Psoas muscle (tissue), 8 donors: ENCODE measurements around the gene BBS9. TPM values are rescaled to one million over a fixed set of nuclear protein-coding genes. Genes with fewer than 3 reads are reported as not detected.

ENCODE experiments used
- ATAC-seq, 4 donors: fragments of 200-7000 bp; cut with Tn5 transposase; one replicate each; pipeline ENCODE4 v1.9.1; 2020; ENCODE audit warnings: moderate library complexity in 3 of 4, mild to moderate bottlenecking in 2 of 4
- DNase-seq, 2 donors: peaks; one replicate each; pipeline ENCODE4 v3.0.0-alpha.2; 2020
- H3K27ac ChIP-seq: fragments of 200-600 bp; one replicate; pipeline ENCODE4 v1.8.0; 2022
- H3K27me3 ChIP-seq, 3 donors: fragments of 200-600 bp in 1 of 3; one replicate each; pipeline versions ENCODE4 v1.6.1 to v1.8.0; 2013 to 2022; ENCODE audit warnings: low read length in 2 of 3, mild to moderate bottlenecking in 2 of 3, moderate library complexity in 1 of 3; ENCODE audit not compliant: insufficient read depth in 3 of 3
- H3K36me3 ChIP-seq, 2 donors: fragments of 200-600 bp in 1 of 2; one replicate each; pipeline versions ENCODE4 v1.6.1 to v1.8.0; 2013 to 2022; ENCODE audit warnings: low read depth in 1 of 2, mild to moderate bottlenecking in 1 of 2, moderate library complexity in 1 of 2; ENCODE audit not compliant: insufficient read depth in 1 of 2
- H3K4me1 ChIP-seq: fragments of 200-600 bp; one replicate; pipeline ENCODE4 v1.8.0; 2022
- H3K4me3 ChIP-seq: fragments of 200-600 bp; one replicate; pipeline ENCODE4 v1.8.0; 2022; ENCODE audit warnings: mild to moderate bottlenecking
- H3K9me3 ChIP-seq: fragments of 200-600 bp; one replicate; pipeline ENCODE4 v1.8.0; 2022
- WGBS, 3 donors: extraction: QIAGEN DNeasy Blood & Tissue Kit; methylation state at CpG; one replicate each; pipeline versions ENCODE4 v1.1.6 to v1.1.7; 2013; 5-methylcytosine and 5-hydroxymethylcytosine counted together
- intact Hi-C, 2 donors: fragments of 100-400 bp; cut with DNase I; formaldehyde crosslinking; loops; one replicate each; pipeline versions ENCODE4 v1.11.0 to v1.14.2; 2022
- polyA plus RNA-seq, 3 donors: library from polyadenylated mRNA; stranded (reverse); fragments of 200-250 nt; gene quantifications; one replicate each; pipeline ENCODE4 v1.2.3, GENCODE V29; 2013
- total RNA-seq, 4 donors: library from RNA; stranded (reverse); fragmentation: NEBNext Ultra II Directional in 2 of 4; extraction: Animal tissue kit (Norgen Biotek cat#: 25700) in 2 of 4; gene quantifications; one replicate each; pipeline versions ENCODE4 v1.2.1 to v1.2.4, GENCODE V29; 2021 to 2023
- TF ChIP-seq, protein P1 (sequence below): fragments of 200-600 bp; IDR thresholded peaks from one replicate; pipeline ENCODE4 v1.8.0; 2022; ENCODE audit warnings: antibody characterized with exemption
- donor health status: healthy with polysubstance abuse.
- donor health status: DM: no; HTN: no; CAD: no; lungs with moderate emphysema.
- donor health status: Bipolar disorder and iron deficiency.
- donor health status: healthy.
- donor health status: DM: yes; HTN: yes; CAD: no.
- donor health status: DM: no; HTN: no; CAD: no.
- donor health status: DM: no; HTN: no; CAD: no.
- donor health status: DM: yes; HTN: yes; CAD: no.

The BBS9 gene
- total and polyA plus RNA-seq, 7 donors = 2.7 to 7.3 (median 4.1) TPM

DNA sequence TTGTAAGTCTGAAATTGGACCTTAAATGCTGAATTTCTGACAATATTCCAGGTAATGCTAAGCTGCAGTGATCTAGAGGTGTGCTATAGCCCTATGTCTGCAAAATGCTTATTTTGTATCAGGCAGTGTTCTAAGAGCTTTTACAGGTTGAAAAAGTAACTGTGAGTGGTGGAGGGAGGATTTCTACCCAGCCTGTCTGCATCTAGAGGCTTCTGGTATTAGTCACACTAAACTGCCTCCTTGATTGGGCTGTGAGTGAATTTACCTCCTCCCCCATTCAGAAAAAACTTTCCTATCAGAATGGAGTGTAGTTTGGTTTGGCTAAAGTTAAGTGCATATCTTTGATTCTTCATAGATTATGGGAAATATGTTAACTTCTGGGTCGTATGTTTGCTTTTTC lies 56.8 kb downstream of the BBS9 start:
- intact Hi-C loops = loop anchor here (10.0 kb wide), 1 partner anchor 749 kb away; no protein-coding TSS in a partner anchor
- no peaks in the 10 kb centered on the region for H3K36me3 ChIP-seq
- TF ChIP-seq, protein P1, sequence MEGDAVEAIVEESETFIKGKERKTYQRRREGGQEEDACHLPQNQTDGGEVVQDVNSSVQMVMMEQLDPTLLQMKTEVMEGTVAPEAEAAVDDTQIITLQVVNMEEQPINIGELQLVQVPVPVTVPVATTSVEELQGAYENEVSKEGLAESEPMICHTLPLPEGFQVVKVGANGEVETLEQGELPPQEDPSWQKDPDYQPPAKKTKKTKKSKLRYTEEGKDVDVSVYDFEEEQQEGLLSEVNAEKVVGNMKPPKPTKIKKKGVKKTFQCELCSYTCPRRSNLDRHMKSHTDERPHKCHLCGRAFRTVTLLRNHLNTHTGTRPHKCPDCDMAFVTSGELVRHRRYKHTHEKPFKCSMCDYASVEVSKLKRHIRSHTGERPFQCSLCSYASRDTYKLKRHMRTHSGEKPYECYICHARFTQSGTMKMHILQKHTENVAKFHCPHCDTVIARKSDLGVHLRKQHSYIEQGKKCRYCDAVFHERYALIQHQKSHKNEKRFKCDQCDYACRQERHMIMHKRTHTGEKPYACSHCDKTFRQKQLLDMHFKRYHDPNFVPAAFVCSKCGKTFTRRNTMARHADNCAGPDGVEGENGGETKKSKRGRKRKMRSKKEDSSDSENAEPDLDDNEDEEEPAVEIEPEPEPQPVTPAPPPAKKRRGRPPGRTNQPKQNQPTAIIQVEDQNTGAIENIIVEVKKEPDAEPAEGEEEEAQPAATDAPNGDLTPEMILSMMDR = no peak
- no peak overlapping the region for H3K4me3 ChIP-seq
- H3K4me1 ChIP-seq = no peaks in the 10 kb centered on the region
- DNase-seq (no peak), ATAC-seq (no peak)
- no peaks in the 10 kb centered on the region for H3K27me3 ChIP-seq
- WGBS, 3 donors = 66 to 79% (median 75%) methylated on average over 1 of the region's 1 CpG
- no peaks in the 10 kb centered on the region for H3K9me3 ChIP-seq
- H3K27ac ChIP-seq = no peak overlapping the region

DNA sequence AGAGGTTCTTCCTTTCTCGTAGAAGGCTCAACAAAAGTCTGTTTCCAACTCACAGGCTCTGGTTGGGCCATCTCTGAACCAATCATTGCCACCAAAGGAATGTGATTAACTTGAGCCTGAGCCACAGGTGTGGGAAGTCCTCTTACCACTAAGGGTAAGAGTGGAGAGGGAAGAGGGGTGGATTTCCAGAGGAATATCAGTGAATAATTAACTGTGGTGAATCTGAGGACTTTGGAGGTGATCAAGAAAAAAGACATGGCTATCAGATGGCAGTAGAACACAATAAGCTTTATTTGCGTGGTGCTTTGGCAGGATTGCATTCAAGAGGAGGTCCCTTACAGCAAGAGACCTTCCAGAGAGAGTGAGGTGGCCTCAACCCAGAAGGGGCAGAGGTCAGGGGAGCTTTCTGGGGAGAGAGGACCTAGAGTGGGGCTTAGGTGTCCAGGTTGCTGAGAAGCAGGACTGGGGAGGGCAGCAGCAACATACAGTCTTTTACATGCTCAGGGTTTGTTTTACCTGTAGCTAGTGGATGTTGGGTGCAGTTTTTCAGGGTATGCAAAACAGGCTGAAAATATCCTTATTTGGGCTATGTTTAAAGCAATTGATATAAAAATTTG lies 61.4 kb downstream of the BBS9 start:
- Histone ChIP-seq H3K36me3 (no peaks in the 10 kb centered on the region), H3K27me3 (no peaks in the 10 kb centered on the region), H3K27ac (no peak overlapping the region), H3K4me3 (no peak overlapping the region), H3K4me1 (peaks cover 9% of the 10 kb centered on the region), H3K9me3 (no peaks in the 10 kb centered on the region)
- DNase-seq = no peak
- no peak for ATAC-seq
- TF ChIP-seq, protein P1 = no peak
- intact Hi-C loops = no loop called here
- WGBS, 3 donors = 80 to 94% (median 91%) methylated on average over 2 of the region's 2 CpGs

DNA sequence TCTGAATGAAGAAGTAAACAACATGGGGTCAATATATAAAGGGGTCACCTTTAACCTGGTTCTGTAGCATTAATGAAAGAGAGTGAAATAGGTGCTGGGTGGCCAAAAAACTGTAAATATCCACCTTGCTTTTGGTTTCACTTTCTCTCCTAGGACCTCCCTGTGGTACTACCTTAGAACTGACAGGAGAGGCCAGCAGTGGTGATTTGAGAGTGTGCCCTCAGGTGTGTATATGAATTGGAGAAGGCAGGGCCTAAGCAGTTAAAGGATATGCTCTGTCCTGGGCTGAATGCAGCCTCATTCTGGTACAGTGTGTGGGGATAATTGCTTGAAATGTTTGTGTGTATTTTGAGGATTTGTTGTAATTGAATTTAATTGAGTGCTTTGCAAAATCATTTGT lies 62.0 kb downstream of the BBS9 start:
- H3K4me1 ChIP-seq = peaks cover 15% of the 10 kb centered on the region
- intact Hi-C loops = no loop called here
- TF ChIP-seq, protein P1 = no peak
- no peaks in the 10 kb centered on the region for H3K27me3 ChIP-seq
- ATAC-seq (no peak), DNase-seq (no peak)
- H3K9me3 ChIP-seq = no peaks in the 10 kb centered on the region
- no peak overlapping the region for H3K4me3 ChIP-seq
- no peaks in the 10 kb centered on the region for H3K36me3 ChIP-seq
- no peak overlapping the region for H3K27ac ChIP-seq

DNA sequence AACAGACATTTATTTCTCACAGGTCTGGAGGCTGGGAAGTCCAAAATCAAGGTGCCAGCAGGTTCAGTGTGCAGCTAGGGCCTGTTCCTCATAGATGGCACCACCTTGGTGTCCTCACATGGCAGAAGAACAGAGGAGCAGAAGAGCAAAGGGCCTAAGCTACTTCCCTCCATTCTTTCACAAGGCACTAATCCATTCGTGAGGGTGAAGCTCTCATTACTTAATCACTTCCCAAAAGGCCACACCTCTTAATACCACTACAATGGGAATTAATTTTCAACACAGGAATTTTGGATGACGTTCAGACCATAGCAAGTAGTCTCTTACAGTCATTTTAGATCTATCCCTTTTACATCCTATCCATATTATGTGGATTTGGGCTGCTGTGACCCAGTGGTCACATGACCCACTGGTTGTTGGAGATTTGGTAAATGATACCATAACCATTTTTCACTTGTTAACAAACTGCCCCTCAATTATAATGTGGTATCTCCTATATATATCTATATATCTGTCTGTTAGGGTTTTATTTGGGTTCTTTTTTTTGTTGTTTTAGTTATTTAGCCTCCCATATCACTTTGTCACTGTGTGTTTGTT lies 63.4 kb downstream of the BBS9 start:
- intact Hi-C loops = no loop called here
- WGBS, 3 donors = 69 to 82% (median 74%) methylated on average over 2 of the region's 2 CpGs
- H3K27me3 ChIP-seq = no peaks in the 10 kb centered on the region
- no peak for DNase-seq
- no peak overlapping the region for H3K27ac ChIP-seq
- ATAC-seq = no peak
- H3K4me1 ChIP-seq = peaks cover 18% of the 10 kb centered on the region
- no peaks in the 10 kb centered on the region for H3K9me3 ChIP-seq
- no peak overlapping the region for H3K4me3 ChIP-seq
- TF ChIP-seq, protein P1 = no peak
- no peaks in the 10 kb centered on the region for H3K36me3 ChIP-seq
